HT1080 (cell line): ENCODE measurements around the gene ZBTB39. TPM values are rescaled to one million over a fixed set of nuclear protein-coding genes. Genes with fewer than 3 reads are reported as not detected.
"Not testable (repeated sequence)": the region's sequence is repeated elsewhere in the genome, so short reads cannot be mapped to it uniquely, and the experiment has no call there.

Experiments used
- DNase-seq: peaks from one replicate; pipeline ENCODE4 v3.0.0-alpha.2; 2015; ENCODE audit warnings: low read depth
- total RNA-seq: library from RNA; depleted of rRNA; stranded (reverse); fragments of >200 nt; shearing (Covaris generic); gene quantifications from 2 replicates; pipeline ENCODE4 v1.2.3, GENCODE V29; 2014

ZBTB39 gene
- total RNA-seq, 1 experiment from 2014 or later, result 6.9 TPM

- DNase-seq, result no peak
Measured at GRCh38 chr12:57000393-57000792, 6.0 kb downstream of the ZBTB39 start.

- DNase-seq, result no peak
Measured at GRCh38 chr12:56999456-56999855, 6.9 kb downstream of the ZBTB39 start.

DNA sequence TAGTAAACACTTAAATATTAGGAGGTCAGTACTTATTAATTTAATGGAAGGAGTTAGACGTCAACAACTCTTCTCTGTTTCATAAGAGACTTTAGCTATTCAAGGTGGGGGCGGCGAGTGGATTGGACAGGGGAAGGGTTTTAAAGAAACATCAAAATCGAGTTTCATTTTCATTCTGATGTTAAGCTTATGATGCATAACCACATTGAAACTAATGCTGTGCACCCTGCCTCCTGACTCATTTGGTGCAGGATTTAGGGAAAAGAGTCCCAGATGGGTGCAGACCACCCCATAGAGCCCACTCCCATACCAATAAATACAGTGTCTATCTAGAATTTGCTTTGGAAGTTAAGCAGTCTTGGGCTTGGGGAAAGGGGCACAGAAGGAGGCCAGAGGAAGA, 7.4 kb downstream of the ZBTB39 start:
- no peak for DNase-seq

DNA sequence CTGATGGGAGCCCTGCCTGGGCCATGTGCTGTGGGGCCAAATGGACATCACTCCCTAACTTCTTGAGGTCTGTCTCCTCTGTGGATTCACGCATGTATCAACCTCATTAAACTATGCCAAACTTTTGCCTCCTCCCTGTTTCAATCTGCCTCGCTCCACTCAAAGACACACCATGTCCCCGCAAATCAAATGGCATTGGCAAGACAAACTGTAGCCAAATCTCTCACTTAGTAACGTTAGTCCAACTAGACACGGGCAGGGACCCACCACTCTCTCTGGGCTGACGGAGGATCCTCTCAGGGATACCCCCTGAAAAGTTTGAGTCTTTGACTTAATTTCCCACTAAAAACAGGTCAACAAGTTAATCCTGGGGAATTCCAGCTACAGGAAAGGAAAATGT, 8.0 kb downstream of the ZBTB39 start:
- no peak for DNase-seq

DNA sequence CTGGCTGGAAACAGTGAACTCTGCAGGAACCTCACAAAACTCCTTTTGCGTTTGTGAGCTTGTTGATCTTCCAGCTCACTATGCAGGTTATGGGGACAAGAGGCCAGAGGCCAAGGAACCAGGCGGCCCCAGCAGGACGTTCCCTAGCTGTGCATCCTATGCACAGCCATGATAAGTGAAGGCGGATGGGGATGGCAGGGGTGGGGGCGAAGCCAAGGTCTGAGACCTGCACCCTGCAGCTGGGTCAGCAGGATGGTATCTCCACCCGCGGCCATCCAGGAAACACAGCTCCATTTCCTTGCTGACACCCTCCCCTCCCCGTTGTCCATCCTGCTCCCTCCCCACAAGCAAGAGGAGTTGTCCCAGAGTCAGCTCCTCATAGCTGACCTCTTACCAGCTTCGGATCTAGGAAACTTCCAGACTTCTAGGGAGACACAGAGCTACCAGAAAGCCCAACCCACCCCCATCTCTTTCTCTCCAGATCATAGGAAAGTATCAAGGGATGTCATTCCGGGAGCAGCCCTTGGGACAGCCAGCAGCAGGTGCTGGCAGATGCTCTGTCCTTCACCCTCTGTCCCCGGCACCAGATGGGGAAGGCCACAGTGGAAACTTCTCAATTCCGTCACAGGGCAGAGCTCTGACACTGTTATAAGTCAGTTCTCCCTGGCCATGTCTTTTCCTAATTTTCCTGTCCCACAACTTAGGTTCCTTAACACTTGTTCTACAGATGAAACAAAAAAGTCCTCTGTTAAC, 9.4 kb downstream of the ZBTB39 start:
- DNase-seq, result no peak

- DNase-seq, result no peak
Measured at GRCh38 chr12:56995930-56996496, 10.3 kb downstream of the ZBTB39 start.

DNA sequence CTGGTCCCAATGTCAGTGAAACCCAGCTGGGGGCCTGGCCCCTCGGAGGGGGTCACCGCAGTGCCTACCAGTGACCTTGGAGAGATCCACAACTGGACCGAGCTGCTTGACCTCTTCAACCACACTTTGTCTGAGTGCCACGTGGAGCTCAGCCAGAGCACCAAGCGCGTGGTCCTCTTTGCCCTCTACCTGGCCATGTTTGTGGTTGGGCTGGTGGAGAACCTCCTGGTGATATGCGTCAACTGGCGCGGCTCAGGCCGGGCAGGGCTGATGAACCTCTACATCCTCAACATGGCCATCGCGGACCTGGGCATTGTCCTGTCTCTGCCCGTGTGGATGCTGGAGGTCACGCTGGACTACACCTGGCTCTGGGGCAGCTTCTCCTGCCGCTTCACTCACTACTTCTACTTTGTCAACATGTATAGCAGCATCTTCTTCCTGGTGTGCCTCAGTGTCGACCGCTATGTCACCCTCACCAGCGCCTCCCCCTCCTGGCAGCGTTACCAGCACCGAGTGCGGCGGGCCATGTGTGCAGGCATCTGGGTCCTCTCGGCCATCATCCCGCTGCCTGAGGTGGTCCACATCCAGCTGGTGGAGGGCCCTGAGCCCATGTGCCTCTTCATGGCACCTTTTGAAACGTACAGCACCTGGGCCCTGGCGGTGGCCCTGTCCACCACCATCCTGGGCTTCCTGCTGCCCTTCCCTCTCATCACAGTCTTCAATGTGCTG, 11.0 kb downstream of the ZBTB39 start:
- no peak for DNase-seq

- DNase-seq, result no peak
Measured at GRCh38 chr12:56994231-56994746, 12.1 kb downstream of the ZBTB39 start.

GRCh38 chr12:56993346-56993745, 13.0 kb downstream of the ZBTB39 start:
- DNase-seq, result no peak

GRCh38 chr12:56991319-56992246, 14.8 kb downstream of the ZBTB39 start:
- peak; percentile 17 for DNase-seq

- DNase-seq, result no peak
Measured at GRCh38 chr12:56990648-56991318, 15.6 kb downstream of the ZBTB39 start.

GRCh38 chr12:56989861-56990610, 16.3 kb downstream of the ZBTB39 start:
- DNase-seq, result no peak

- DNase-seq, result no peak
Measured at GRCh38 chr12:56988207-56988739, 18.1 kb downstream of the ZBTB39 start.

GRCh38 chr12:56987551-56988053, 18.7 kb downstream of the ZBTB39 start:
- DNase-seq, result peak; percentile 72

- DNase-seq, result no peak
Measured at GRCh38 chr12:56987011-56987410, 19.3 kb downstream of the ZBTB39 start.

DNA sequence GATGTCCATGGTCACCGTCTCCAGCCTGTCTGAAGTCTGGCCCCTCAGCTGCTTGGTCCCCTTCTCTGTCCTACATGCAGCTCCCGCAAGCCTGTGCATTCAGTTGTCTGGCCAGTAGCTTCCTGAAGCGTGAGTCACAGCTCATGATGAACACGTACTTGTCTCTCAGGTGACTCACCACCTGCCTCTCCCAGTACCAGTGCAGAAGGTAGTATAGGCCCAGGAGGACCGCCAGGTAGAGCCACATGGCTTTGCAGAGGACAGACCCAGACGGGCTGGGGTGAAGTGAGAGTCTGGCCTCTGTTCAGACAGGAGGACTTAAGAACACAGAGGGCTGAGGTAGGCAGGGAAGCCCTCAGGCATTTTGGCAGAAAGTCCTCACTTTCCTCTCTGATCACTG, 20.6 kb downstream of the ZBTB39 start:
- peak; percentile 78 for DNase-seq

DNA sequence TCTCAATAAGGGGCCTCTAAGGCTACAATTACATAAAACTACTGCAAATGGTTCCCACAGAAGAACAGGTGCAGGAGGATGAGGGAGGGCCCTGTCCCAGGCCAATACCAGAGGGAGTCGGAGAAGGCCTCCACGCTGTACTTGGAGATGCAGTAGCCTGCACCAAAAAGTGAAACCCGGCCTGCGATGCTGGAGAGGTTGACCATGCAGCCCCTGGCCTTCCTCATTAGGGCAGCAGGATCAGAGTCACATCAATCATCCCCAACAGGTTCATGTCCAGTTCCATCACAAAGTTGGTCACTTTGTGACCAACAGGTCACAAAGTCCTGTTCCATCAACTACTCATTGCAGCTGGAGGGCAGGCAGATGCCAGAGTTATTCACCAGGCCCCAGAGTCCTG, 23.0 kb downstream of the ZBTB39 start:
- DNase-seq, result no peak

DNA sequence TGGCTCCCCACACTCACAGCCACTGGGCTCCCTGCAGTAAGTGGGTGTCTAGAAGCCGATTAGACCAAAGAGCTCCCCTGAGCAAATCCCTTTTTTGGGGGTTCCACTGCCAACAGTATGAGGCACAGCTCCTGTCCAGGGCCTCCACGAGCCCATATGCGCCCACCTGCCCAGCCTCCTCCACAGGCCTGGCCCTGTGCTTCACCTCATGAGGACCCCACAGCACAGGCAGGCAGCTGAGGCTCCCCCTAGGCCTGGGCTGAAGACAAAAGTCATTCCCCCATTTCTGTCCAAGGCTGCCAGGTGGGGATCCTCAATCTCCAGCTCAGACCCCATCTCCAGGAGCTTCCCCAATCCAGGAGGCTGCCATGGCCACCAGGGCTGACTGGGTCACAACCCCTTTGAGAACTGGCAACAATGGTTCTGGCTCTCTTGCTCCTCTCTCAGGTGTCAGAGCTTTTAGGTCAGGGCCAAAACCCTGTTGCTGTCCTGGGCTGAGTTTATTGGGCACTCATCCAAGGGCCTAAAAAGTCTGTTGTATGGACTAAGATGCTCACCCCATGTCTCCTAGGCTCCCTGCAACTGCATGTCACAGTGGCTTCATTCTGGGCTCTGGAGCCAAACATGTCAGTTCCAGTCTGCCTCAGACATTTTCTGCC, 23.6 kb downstream of the ZBTB39 start:
- DNase-seq, result not testable (repeated sequence)
